GM23338 (cell line): ENCODE data around the gene CPM.

Source experiments
- CTCF ChIP-seq, 2 experiments: fragments of 200-600 bp in 1 of 2; sonication (generic) in 1 of 2; conservative IDR thresholded peaks; 2 replicates each; pipeline versions ENCODE4 v1.5.1 to v1.6.1; 2016 to 2017; ENCODE audit warnings: antibody characterized with exemption in 2 of 2, low read depth in 2 of 2, mild to moderate bottlenecking in 2 of 2, moderate library complexity in 1 of 2
- EZH2 ChIP-seq: fragments of 200-600 bp; sonication (generic); IDR thresholded peaks from one replicate; pipeline ENCODE4 v1.8.0; 2017; ENCODE audit warnings: antibody characterized with exemption, mild to moderate bottlenecking, low read depth; ENCODE audit not compliant: unreplicated experiment
- EZH2phosphoT487 ChIP-seq: fragments of 200-600 bp; sonication (generic); IDR thresholded peaks from one replicate; pipeline ENCODE4 v1.8.1; 2018; ENCODE audit warnings: antibody characterized with exemption; ENCODE audit not compliant: unreplicated experiment
- NANOG ChIP-seq: IDR thresholded peaks from 2 replicates; pipeline ENCODE4 v1.6.1; 2016; ENCODE audit warnings: antibody characterized with exemption, borderline replicate concordance
- POLR2AphosphoS5 ChIP-seq: IDR thresholded peaks from 2 replicates; pipeline ENCODE4 v1.6.1; 2016; ENCODE audit warnings: antibody characterized with exemption, low read depth
- REST ChIP-seq: IDR thresholded peaks from one replicate; pipeline ENCODE4 v1.6.1; 2018; ENCODE audit warnings: antibody characterized with exemption; ENCODE audit not compliant: unreplicated experiment
- STAT1 ChIP-seq: IDR thresholded peaks from one replicate; pipeline ENCODE4 v1.6.1; 2016; ENCODE audit warnings: antibody characterized with exemption; ENCODE audit not compliant: unreplicated experiment

GRCh38 chr12:68842123-68842522 is 90.8 kb downstream of the CPM start:
- TF ChIP-seq EZH2 (no peak), EZH2phosphoT487 (no peak), CTCF (conservative IDR thresholded peaks at IDR 0.05; ENCODE audit: low read depth in 2 of 2) (no peak), POLR2AphosphoS5 (no peak), STAT1 (no peak), NANOG (no peak), REST (no peak)
